GM12801 (cell line): ENCODE data around the gene ADAMTS4.

Experiments used
- TF ChIP-seq, protein P1 (sequence below): IDR thresholded peaks from one replicate; pipeline ENCODE4 v1.5.1; 2011; ENCODE audit warnings: control low read depth; ENCODE audit not compliant: insufficient read length; ENCODE audit errors: extremely low read depth

The ADAMTS4 gene

DNA sequence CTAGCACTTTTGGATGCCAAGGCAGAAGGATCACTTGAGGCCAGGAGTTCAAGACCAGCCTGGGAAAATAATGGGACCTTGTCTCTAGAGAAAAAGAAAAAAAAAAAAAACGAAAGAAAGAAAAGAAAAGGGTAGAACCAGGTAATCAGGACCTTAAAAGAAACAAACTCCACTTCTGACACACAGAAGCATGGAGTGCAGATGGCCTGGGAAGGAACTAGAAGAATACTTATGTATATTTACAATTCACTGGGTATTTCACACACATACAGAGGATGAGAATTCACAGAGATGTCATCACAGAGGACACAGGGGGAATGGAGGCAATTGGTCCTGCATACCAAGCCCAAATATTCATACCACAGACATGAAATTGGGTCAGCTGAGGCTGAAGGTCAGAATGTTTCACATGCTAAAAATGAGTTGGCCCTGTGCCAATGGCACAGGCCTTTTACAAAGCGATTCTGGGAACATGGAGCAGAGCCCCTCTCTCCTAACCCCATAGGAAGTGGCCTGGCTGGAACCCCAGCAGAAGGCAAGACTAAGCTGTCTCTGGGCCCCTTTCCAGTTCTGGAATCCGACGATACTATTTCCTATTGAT is 26.0 kb downstream of the ADAMTS4 start:
- TF ChIP-seq, protein P1, sequence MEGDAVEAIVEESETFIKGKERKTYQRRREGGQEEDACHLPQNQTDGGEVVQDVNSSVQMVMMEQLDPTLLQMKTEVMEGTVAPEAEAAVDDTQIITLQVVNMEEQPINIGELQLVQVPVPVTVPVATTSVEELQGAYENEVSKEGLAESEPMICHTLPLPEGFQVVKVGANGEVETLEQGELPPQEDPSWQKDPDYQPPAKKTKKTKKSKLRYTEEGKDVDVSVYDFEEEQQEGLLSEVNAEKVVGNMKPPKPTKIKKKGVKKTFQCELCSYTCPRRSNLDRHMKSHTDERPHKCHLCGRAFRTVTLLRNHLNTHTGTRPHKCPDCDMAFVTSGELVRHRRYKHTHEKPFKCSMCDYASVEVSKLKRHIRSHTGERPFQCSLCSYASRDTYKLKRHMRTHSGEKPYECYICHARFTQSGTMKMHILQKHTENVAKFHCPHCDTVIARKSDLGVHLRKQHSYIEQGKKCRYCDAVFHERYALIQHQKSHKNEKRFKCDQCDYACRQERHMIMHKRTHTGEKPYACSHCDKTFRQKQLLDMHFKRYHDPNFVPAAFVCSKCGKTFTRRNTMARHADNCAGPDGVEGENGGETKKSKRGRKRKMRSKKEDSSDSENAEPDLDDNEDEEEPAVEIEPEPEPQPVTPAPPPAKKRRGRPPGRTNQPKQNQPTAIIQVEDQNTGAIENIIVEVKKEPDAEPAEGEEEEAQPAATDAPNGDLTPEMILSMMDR, result no peak

DNA sequence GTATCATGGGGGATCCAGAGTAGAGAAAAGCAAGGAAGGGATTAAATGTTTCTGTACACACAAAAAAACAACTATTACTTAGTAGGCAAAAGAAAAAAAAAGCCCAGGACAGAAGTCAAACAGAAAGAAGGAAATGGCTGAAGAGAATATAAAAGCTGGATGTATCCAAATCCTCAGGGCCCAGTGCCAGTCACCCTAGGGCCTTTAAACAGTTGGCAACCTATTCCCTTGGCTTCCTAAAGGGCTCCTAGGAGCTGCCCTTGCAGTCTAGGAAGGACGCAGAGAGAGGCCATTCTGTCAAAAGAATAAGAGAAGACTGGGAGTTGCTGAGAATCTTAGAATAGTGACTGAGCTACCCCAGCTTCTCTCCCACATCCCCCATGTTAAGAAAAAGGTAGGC is 26.5 kb downstream of the ADAMTS4 start:
- TF ChIP-seq, protein P1, result no peak

DNA sequence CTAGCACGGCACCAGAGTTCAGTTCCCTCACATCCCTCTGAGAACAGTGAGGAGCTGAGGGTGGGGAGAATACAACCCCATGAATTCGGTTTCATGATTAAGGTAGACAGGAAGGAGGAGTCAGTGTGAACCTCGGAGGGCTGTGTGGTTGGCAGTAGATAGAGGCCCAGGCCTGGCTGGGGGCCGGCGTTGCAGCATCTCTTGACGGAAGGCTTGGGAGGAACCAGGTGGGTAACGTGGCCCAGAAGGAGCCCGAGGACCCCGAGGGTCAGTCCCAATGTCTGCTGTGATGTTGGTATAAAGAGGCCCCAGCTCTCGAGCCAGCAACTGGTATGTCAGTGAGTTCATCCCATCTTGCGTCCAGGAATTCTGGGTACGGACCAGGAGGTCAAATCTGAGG is 27.2 kb downstream of the ADAMTS4 start:
- TF ChIP-seq, protein P1, result no peak

DNA sequence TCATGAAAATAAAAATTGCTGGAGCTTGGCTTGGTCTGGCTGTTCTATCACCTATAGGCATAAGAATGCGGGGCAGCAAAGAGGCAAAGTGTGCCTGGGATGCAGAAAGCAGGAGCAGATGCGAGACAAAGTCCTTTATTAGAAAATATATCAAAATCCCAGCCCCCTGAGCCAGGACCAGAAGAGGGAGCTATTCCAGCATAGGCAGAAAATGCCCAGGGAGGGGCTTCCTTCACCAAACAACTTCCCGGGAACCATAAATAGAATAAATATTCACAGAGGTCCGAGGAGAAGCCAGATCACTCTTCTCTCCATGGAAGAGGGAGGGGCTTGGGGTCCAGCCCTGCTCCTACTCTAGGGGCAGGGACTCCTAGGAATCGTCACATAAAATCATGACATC is 27.7 kb downstream of the ADAMTS4 start:
- TF ChIP-seq, protein P1, result no peak

DNA sequence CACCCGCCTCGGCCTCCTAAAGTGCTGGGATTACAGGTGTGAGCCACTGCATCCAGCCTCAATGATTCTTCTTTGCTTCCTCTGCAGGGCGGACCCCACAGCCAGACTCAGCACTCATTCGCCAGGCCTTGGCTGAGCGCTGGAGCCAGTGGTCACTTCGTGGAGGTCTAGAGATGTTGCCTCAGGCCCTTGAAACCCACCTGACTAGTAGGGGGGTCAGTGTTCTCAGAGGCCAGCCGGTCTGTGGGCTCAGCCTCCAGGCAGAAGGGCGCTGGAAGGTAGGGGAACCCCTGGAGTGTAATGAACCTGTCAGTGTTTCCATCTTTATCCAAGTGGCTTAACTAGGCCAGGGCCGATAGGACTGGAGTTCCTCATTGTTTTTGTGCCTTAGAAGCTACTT is 29.9 kb downstream of the ADAMTS4 start:
- TF ChIP-seq, protein P1, result no peak

DNA sequence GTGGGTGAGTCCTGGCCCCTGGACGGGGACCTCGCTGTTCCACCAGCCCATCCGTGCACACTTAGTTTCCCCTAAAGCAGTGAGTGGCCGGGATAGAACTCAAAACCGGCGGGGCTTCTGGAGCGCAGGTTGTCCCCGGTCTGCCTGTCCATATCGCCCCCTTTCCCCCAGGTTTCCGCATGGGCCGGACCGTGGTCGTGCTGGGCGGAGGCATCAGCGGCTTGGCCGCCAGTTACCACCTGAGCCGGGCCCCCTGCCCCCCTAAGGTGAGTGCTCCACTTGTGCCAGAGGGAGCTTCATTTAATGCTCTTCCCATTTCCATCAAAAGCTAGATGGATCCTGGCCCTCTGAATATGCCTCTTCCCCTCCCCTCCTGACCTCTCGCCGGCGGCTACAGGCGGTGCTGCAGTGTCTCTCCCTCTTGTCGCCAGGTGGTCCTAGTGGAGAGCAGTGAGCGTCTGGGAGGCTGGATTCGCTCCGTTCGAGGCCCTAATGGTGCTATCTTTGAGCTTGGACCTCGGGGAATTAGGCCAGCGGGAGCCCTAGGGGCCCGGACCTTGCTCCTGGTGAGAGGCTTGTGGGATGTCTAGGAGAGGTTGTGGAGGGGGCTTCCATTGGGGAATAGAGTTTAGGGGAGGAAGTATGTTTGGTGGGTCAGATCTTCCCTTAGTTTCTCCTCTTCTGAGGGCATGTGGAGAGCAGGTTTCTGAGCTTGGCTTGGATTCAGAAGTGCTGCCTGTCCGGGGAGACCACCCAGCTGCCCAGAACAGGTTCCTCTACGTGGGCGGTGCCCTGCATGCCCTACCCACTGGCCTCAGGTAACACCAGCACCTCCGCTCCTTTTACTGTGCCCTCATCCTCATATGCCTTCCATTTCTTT is 31.9 kb downstream of the ADAMTS4 start:
- TF ChIP-seq, protein P1, result no peak

DNA sequence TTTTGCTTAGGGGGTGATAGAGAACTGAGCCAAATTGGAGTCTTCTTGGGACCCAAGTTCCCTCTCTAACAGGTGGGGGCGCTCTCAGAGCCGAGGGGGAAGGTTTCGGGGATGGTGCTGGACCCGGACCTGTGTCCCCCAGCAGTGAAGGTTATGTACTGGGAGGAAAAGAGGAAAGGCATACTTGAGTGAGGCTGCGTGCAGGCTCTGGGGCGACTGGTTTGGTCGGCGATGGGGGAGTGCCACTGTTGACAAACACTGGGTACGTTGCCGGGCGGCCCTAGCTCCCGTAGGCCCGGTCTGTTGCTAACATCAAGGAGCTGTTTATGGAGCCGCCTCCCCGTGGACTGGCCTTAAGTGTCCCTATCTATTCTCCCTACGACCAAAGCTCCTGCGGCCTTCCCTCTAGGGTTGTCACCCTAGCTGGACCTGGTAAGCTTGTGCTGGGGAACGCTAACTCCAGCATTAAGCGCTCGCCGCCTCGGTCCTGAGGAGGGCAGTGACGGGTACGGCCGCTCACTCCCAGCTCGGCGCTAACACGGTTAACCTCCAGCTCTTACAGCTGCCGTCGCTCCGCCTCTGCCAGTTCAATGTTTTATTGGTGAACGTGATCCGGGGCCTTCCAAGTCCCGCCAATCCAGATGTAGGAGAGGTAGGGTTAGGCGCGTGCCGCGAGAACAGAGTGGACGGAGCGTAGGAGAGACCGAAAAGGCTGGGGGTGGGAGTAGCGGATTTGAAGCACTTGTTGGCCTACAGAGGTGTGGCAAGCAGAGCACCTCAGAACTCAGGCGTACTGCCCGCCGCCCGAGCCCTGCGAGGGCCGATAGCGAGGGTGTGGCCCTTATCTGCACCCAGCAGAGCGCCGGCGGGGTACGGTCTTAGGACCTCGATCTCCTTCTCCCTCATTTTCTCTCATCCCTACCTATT is 32.8 kb downstream of the ADAMTS4 start, which contains the start of gene PPOX:
Gene PPOX (plus strand): TSS at position 685 of the 927 bp plus-strand sequence. CDS start 422 bp downstream, outside the sequence.
- TF ChIP-seq, protein P1, result no peak
